Fibroblast of villous mesenchyme (primary cell): ENCODE data around the gene HSD17B8. TPM values are rescaled to one million over a fixed set of nuclear protein-coding genes. Genes with fewer than 3 reads are reported as not detected.

ENCODE experiments used
- DNase-seq: peaks from one replicate; pipeline ENCODE4 v3.0.0-alpha.2; 2010; ENCODE audit warnings: low read depth
- H3K4me3 ChIP-seq: 2 replicates; pipeline ENCODE4 v1.5.1; 2011; ENCODE audit warnings: low read depth, mild to moderate bottlenecking, low read length
- total RNA-seq: library from RNA; depleted of rRNA; stranded (reverse); fragments of >200 nt; gene quantifications from 2 replicates; pipeline ENCODE4 v1.2.3, GENCODE V29; 2012
- TF ChIP-seq, protein P1 (sequence below): IDR thresholded peaks from 2 replicates; pipeline ENCODE4 v1.5.1; 2012; ENCODE audit warnings: low read depth, mild to moderate bottlenecking, low read length; ENCODE audit not compliant: insufficient read depth

The HSD17B8 gene
- total RNA-seq, 1 donor = 4.7 TPM

DNA sequence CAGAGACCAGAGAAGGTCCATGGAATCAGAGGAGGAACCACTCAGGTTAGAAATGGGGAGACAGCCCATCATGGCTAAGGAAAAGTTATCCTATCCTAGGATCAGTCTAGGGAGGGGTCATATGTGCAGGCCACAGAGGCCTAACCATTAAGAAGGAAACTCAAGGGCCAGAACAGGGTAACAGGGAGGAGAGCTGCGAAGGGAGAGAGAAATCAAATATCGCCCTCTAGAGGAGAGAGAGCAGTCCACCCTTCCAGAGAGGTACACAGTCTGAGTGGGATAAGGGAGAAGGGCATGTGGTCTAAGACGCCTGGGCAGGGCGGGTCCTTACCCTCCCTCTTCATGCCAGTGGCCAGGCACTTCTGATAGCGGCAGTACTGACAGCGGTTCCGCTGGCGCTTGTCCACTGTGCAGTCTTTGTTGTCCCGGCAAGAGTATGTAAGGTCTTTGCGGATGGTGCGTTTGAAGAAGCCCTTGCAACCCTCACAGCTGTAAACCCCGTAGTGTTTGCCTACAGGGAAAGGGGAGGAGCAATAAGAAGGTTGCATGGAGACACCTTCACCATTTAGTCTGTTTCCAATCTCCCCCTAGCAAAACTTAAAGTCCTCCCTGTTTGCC is 6.9 kb upstream of the HSD17B8 start:
- peak; percentile 75 for DNase-seq
- TF ChIP-seq, protein P1, sequence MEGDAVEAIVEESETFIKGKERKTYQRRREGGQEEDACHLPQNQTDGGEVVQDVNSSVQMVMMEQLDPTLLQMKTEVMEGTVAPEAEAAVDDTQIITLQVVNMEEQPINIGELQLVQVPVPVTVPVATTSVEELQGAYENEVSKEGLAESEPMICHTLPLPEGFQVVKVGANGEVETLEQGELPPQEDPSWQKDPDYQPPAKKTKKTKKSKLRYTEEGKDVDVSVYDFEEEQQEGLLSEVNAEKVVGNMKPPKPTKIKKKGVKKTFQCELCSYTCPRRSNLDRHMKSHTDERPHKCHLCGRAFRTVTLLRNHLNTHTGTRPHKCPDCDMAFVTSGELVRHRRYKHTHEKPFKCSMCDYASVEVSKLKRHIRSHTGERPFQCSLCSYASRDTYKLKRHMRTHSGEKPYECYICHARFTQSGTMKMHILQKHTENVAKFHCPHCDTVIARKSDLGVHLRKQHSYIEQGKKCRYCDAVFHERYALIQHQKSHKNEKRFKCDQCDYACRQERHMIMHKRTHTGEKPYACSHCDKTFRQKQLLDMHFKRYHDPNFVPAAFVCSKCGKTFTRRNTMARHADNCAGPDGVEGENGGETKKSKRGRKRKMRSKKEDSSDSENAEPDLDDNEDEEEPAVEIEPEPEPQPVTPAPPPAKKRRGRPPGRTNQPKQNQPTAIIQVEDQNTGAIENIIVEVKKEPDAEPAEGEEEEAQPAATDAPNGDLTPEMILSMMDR = peak; percentile 76
- H3K4me3 ChIP-seq = no peak overlapping the region

DNA sequence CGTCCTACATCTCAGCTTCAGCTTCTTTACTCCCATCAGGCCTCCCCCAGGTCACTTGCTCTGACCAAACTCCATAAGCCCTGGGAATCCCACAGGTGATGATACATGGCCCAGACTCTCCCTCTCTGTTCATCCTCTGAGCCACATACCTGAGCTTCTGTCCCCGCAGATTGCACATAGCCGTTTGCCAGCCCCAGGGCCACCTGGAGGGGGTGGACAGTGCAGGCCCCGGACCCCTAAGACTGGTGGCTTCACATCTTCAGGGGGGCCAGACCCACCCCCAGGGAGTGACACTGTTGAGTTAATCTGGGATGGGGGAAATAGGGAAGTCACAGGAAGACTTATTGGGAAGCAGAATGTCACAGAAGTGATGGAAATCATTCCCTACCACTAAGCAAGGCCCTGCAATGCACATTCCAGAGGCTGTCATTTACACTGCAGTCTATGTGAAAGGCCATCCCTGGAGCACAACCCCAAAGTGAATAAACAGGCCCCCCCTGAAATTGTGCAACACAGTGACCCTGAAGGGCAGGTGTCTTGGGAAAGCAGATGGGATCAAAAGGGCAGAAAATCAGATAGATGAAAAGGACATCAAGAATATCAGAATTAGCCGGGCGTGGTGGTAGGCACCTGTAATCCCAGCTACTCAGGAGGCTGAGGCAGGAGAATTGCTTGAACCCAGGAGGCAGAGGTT is 6.1 kb upstream of the HSD17B8 start:
- peak overlapping the region; percentile 10 for H3K4me3 ChIP-seq
- no peak for DNase-seq
- TF ChIP-seq, protein P1 = no peak

DNA sequence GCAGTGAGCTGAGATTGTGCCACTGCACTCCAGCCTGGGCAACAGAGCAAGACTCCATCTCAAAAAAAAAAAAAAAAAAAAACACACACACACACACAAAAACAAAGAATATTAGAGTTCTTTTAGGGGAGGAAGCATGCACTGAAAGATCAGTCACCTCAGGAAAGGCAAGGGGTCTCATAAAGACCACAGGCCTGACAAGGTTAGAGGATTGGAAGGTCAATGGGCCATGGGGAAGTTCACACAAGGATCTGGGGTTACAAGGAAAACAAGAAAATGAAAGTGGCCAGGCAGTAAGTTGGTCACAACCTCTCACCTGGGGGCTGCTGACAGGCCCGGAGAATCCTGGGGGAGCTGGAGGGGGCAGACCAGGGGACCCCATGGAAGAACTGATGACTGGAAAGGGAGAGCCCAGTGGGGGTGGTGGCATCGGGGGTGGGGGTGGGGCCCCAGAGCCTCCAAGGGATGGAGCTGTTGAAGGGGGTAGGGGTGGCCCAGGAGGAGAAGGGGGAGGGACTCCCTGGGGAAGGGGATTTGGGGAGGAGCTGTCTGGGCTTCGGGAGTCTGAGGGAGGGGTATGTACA is 5.5 kb upstream of the HSD17B8 start:
- H3K4me3 ChIP-seq = peak overlapping the region; percentile 98
- TF ChIP-seq, protein P1 = no peak
- no peak for DNase-seq

DNA sequence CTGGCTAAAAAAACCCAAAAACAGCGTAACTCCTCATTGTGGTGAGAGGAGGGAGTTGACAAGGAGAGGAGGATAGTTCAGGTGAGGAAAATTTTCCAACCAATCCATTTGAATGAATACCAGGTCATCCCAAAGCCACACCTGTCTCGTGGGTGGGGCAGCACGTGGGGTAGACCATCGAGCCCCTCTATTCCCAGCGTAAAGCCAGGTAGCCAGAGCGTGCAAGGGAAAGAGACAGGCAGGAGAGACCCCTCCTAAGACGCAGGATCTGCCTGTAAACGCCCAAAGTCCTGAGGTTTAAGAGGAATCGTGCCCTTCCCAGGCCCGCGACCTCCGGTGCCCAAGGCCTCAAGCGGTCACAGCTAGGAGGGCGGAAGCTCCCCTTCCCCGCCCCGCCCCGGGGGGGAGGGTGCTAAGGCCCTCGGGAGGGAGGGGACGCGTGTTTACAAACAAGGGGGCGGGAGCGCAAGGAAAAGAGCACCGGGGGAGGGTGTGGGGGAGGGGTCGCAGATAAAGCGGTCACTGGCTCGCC is 4.7 kb upstream of the HSD17B8 start:
- DNase-seq = peak; percentile 81
- TF ChIP-seq, protein P1 = no peak
- peak overlapping the region; percentile 98 for H3K4me3 ChIP-seq

DNA sequence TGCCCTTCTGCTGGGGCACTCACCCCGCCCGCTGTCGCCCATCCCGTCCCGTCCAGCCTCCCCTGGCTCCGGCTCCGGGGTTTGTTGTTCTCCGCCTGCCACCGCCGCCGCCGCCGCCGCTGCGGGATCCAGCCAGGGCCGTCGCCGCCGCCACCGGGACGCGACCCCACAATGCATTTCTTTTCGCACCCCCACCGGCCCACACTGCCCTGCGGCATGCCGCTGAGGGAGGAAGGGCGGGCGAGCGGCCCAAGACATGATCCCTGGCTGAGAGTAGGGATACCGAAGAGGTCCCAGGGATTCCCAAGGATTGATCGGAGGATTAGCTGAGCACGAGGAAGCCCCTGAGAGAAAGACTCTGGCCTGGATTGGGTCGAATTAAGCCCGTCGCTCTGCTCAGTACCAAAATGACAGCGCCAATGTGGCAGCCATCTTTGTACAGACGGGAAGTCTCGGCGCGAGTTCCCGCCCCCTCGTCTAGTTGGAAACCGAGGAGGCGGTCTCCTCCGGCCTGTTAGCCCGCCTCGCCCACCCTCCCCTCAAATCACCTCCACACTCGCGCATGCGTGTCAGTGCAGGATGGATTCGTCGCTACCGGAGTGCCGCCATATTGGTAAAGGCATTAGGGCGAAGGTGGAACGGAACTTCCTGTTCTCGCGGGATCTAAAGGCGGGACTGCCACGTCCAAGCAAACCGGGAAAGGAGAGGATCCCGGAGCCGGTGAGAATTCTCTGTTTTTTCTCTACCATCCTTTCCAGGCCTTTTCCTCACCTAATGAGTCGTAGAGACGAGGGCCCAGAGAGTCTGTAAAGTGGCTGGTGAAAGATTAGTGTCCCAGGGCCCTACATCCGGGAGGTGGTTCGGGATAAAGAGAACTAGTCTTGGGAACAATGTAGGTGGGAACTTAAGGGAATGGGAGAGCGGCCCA is 4.0 kb upstream of the HSD17B8 start, which contains the start of the genes RXRB and SLC39A7:
Gene RXRB (minus strand): TSS at position 447 of the 928 bp plus-strand sequence. CDS start 189 bp downstream, at position 258.
Gene SLC39A7 (plus strand): TSS at position 649 of the 928 bp plus-strand sequence. CDS start 379 bp downstream, outside the sequence.
- DNase-seq = peak; percentile 100
- peak within 1 kb of the TSS; percentile 98 for H3K4me3 ChIP-seq
- TF ChIP-seq, protein P1 = no peak

DNA sequence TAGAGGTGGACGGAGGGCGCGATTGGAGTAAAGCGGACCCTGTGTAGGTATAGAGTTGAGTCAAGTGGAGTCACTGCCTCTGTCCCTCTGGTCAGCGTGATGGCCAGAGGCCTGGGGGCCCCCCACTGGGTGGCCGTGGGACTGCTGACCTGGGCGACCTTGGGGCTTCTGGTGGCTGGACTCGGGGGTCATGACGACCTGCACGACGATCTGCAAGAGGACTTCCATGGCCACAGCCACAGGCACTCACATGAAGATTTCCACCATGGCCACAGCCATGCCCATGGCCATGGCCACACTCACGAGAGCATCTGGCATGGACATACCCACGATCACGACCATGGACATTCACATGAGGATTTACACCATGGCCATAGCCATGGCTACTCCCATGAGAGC is 3.3 kb upstream of the HSD17B8 start:
- TF ChIP-seq, protein P1 = no peak
- no peak for DNase-seq
- peak overlapping the region; percentile 98 for H3K4me3 ChIP-seq
